ENCODE results near the gene C3orf85. TPM values are rescaled to one million over a fixed set of nuclear protein-coding genes. Genes with fewer than 3 reads are reported as not detected.

C3orf85 gene
- total RNA-seq, 1 donor from 2014 or later: not detected

GRCh38 chr3:109137761-109138160 is 1.2 kb downstream of the C3orf85 start:
- peak; percentile 28 for DNase-seq (ENCODE audit: low read depth)
- Histone ChIP-seq H3K27me3 (ENCODE audit: control insufficient read depth, insufficient read depth, low read length) (no peaks in the 10 kb centered on the region), H3K4me3 (ENCODE audit: low read depth, low read length) (no peak overlapping the region), H3K36me3 (ENCODE audit: control insufficient read depth, insufficient read depth, low read length) (no peaks in the 10 kb centered on the region)
- TF ChIP-seq, protein P1, sequence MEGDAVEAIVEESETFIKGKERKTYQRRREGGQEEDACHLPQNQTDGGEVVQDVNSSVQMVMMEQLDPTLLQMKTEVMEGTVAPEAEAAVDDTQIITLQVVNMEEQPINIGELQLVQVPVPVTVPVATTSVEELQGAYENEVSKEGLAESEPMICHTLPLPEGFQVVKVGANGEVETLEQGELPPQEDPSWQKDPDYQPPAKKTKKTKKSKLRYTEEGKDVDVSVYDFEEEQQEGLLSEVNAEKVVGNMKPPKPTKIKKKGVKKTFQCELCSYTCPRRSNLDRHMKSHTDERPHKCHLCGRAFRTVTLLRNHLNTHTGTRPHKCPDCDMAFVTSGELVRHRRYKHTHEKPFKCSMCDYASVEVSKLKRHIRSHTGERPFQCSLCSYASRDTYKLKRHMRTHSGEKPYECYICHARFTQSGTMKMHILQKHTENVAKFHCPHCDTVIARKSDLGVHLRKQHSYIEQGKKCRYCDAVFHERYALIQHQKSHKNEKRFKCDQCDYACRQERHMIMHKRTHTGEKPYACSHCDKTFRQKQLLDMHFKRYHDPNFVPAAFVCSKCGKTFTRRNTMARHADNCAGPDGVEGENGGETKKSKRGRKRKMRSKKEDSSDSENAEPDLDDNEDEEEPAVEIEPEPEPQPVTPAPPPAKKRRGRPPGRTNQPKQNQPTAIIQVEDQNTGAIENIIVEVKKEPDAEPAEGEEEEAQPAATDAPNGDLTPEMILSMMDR (IDR thresholded peaks at IDR 0.05; ENCODE audit: insufficient read depth, low read length, poor library complexity, severe bottlenecking): no peak

DNA sequence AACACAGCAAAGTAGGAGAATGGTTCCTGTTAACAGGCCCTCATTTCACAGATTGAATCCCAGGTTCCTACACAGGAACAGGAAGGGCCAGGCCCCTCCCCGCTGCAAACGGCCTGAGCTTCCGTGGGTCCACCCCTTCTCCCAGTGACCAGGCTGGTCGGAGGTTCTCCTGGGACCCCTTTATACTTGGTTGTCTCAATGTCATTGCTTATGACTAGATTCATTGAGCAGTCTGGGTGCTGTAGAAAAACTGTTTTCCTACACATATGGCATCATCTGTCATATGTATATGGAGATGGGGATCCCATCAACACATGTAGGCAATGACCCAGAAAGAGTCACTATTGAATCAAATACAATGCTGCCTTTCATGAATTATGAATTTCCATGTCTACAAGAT is 3.8 kb downstream of the C3orf85 start:
- DNase-seq (ENCODE audit: low read depth): no peak
- no peaks in the 10 kb centered on the region for H3K36me3 ChIP-seq (ENCODE audit: control insufficient read depth, insufficient read depth, low read length)
- TF ChIP-seq, protein P1 (IDR thresholded peaks at IDR 0.05; ENCODE audit: insufficient read depth, low read length, poor library complexity, severe bottlenecking): no peak
- H3K27me3 ChIP-seq (ENCODE audit: control insufficient read depth, insufficient read depth, low read length): no peaks in the 10 kb centered on the region
- no peak overlapping the region for H3K4me3 ChIP-seq (ENCODE audit: low read depth, low read length)

DNA sequence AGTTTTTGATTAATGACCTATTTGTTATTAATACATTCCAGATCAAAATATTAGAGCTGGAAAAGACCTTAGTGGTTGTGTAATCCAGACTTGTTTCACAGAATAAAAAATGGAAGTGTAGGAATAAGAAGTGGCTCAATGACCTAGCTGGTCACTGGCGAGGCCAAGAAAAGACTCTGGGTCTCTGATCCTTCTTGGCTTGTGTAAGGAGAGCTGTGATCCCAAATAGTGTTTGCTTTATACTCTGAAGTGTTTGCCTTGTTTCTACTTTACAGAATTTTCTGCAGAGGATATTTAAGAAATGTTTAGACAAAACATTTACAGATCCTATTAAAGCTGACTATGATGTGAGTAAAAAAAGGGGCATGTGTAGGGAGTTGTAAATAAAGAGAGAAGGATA is 7.1 kb downstream of the C3orf85 start:
- Histone ChIP-seq H3K4me3 (ENCODE audit: low read depth, low read length) (no peak overlapping the region), H3K36me3 (ENCODE audit: control insufficient read depth, insufficient read depth, low read length) (no peaks in the 10 kb centered on the region), H3K27me3 (ENCODE audit: control insufficient read depth, insufficient read depth, low read length) (no peaks in the 10 kb centered on the region)
- DNase-seq (ENCODE audit: low read depth): no peak
- TF ChIP-seq, protein P1 (IDR thresholded peaks at IDR 0.05; ENCODE audit: insufficient read depth, low read length, poor library complexity, severe bottlenecking): no peak

DNA sequence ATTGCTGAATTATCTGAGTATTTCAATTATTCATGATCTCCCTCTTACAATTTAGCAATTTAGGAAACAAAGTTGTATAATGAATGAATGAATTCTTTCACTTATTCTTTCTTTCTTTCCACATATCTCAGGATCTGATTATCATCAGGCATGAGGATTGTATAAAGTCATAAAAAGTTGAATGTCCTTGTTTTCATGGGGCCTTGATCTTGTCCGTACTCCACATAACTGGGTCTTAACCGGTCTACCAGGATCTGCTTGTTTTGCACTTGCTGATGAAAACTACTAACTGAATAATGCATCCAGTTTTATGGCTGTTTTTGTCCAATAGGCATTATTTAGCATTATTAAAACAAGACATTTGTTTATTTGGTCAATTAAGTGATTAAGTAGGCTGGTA is 12.6 kb downstream of the C3orf85 start:
- TF ChIP-seq, protein P1 (IDR thresholded peaks at IDR 0.05; ENCODE audit: insufficient read depth, low read length, poor library complexity, severe bottlenecking): no peak
- Histone ChIP-seq H3K36me3 (ENCODE audit: control insufficient read depth, insufficient read depth, low read length) (no peaks in the 10 kb centered on the region), H3K27me3 (ENCODE audit: control insufficient read depth, insufficient read depth, low read length) (no peaks in the 10 kb centered on the region), H3K4me3 (ENCODE audit: low read depth, low read length) (no peak overlapping the region)
- DNase-seq (ENCODE audit: low read depth): no peak

DNA sequence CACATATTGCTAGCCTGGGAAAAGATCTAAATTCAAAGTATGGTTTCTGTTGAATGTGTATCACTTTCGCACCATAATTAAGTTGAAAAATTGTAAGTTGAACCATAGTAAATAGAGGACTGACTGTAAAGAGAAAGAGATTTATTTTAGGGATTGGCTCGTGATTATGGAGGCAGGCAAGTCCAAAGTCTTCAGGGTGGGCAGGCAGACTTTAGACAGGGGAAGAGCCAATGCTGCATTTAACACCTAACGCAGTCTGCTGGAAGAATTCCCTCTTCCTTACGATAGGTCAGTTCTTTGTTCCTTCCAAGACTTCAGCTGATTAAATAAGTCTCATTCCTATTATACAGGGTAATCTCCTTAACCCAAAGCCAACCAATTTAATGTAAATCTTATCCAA is 15.8 kb downstream of the C3orf85 start:
- TF ChIP-seq, protein P1 (IDR thresholded peaks at IDR 0.05; ENCODE audit: insufficient read depth, low read length, poor library complexity, severe bottlenecking): no peak
- Histone ChIP-seq H3K4me3 (ENCODE audit: low read depth, low read length) (no peak overlapping the region), H3K27me3 (ENCODE audit: control insufficient read depth, insufficient read depth, low read length) (no peaks in the 10 kb centered on the region), H3K36me3 (ENCODE audit: control insufficient read depth, insufficient read depth, low read length) (no peaks in the 10 kb centered on the region)
- DNase-seq (ENCODE audit: low read depth): no peak

DNA sequence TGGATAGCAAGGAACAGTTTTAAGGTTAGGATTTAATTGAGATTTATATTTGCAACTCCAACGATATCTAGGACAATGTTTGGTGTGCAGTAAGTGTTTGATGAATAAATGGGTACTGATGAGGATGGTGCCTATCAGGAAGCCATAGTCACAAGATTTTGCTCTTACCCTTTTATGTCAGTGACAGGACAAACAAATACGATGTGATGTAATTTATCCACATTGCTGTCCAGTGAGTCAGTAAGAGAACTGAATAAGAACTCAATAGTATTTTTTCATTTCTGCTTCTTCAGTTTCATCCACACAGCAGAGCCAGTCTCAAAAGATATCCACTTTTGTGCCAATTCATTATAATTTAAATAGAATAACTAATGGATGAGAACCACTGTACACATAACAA is 18.5 kb downstream of the C3orf85 start:
- Histone ChIP-seq H3K36me3 (ENCODE audit: control insufficient read depth, insufficient read depth, low read length) (no peaks in the 10 kb centered on the region), H3K4me3 (ENCODE audit: low read depth, low read length) (no peak overlapping the region), H3K27me3 (ENCODE audit: control insufficient read depth, insufficient read depth, low read length) (no peaks in the 10 kb centered on the region)
- DNase-seq (ENCODE audit: low read depth): peak; percentile 37
- TF ChIP-seq, protein P1 (IDR thresholded peaks at IDR 0.05; ENCODE audit: insufficient read depth, low read length, poor library complexity, severe bottlenecking): no peak

Data from kidney epithelial cell (primary cell).